HL-60/S4 (cell line): ENCODE data around the gene NBEAL2.

Experiments
- in situ Hi-C: fragments of 300-500 bp; cut with MboI; formaldehyde crosslinking; loops from 2 replicates; pipeline ENCODE4 v1.14.3; 2022; ENCODE audit warnings: low sequenced_read_pairs

The NBEAL2 gene

GRCh38 chr3:46978985-46979944 is at the start of gene NBEAL2:
Gene NBEAL2, plus strand, starts transcription at chr3:46979666. Its CDS starts 196 bp downstream, at chr3:46979862.
- in situ Hi-C loops = no loop called here

GRCh38 chr3:46930166-46930944 is 49.1 kb upstream of the NBEAL2 start:
- in situ Hi-C loops = no loop called here

- in situ Hi-C loops = no loop called here
These were observed 48.5 kb upstream of the NBEAL2 start for GRCh38 chr3:46930945-46931403.

- in situ Hi-C loops = no loop called here
These were observed 47.7 kb upstream of the NBEAL2 start for GRCh38 chr3:46931631-46932331.

- in situ Hi-C loops = no loop called here
These were observed 46.8 kb upstream of the NBEAL2 start for GRCh38 chr3:46932455-46933225.

- in situ Hi-C loops = no loop called here
These were observed 46.2 kb upstream of the NBEAL2 start for GRCh38 chr3:46933261-46933660.

GRCh38 chr3:46934072-46934471 is 45.4 kb upstream of the NBEAL2 start:
- in situ Hi-C loops = no loop called here

GRCh38 chr3:46934498-46935167 is 44.8 kb upstream of the NBEAL2 start:
- in situ Hi-C loops = no loop called here

- in situ Hi-C loops = no loop called here
These were observed 44.2 kb upstream of the NBEAL2 start for GRCh38 chr3:46935168-46935858.

- in situ Hi-C loops = no loop called here
These were observed 43.4 kb upstream of the NBEAL2 start for GRCh38 chr3:46935989-46936558.

GRCh38 chr3:46936733-46937250 is 42.7 kb upstream of the NBEAL2 start:
- in situ Hi-C loops = no loop called here

- in situ Hi-C loops = no loop called here
These were observed 41.3 kb upstream of the NBEAL2 start for GRCh38 chr3:46938118-46938517.

GRCh38 chr3:46939578-46940445 is 39.7 kb upstream of the NBEAL2 start:
- in situ Hi-C loops = no loop called here

- in situ Hi-C loops = no loop called here
These were observed 37.4 kb upstream of the NBEAL2 start for GRCh38 chr3:46942076-46942475.

- in situ Hi-C loops = no loop called here
These were observed 36.8 kb upstream of the NBEAL2 start for GRCh38 chr3:46942481-46943236.

GRCh38 chr3:46943237-46944187 is 36.0 kb upstream of the NBEAL2 start:
- in situ Hi-C loops = no loop called here
